Lower leg skin (tissue), 3 donors: Measurements from ENCODE around the gene NT5C1B.

Experiments
- CTCF ChIP-seq, 3 donors: fragments of 450-650 bp; IDR thresholded peaks; one replicate each; pipeline ENCODE4 v1.5.1; 2016; ENCODE audit warnings: antibody characterized with exemption in 3 of 3, mild to moderate bottlenecking in 3 of 3, moderate library complexity in 2 of 3
- POLR2A ChIP-seq, 2 donors: fragments of 450-650 bp; IDR thresholded peaks; one replicate each; pipeline ENCODE4 v1.6.1; 2016 to 2017; ENCODE audit warnings: antibody characterized with exemption in 2 of 2, mild to moderate bottlenecking in 1 of 2, moderate library complexity in 1 of 2

- TF ChIP-seq CTCF (IDR thresholded peaks at IDR 0.05) (no peak), POLR2A (IDR thresholded peaks at IDR 0.05) (no peak)
Measured at GRCh38 chr2:18610090-18610489, 20.7 kb upstream of the NT5C1B start.
